CD4-positive, alpha-beta T cell treated with Interleukin-6 at 100 ng/mL for 8 hours (primary cell): Measurements from ENCODE around the gene ZGRF1.
"Not testable (repeated sequence)": the region's sequence is repeated elsewhere in the genome, so short reads cannot be mapped to it uniquely, and the experiment has no call there.

Experiments
- DNase-seq: peaks from one replicate; pipeline ENCODE4 v3.0.0-alpha.2; 2020; ENCODE audit warnings: mixed read lengths, low spot score

Gene ZGRF1

DNA sequence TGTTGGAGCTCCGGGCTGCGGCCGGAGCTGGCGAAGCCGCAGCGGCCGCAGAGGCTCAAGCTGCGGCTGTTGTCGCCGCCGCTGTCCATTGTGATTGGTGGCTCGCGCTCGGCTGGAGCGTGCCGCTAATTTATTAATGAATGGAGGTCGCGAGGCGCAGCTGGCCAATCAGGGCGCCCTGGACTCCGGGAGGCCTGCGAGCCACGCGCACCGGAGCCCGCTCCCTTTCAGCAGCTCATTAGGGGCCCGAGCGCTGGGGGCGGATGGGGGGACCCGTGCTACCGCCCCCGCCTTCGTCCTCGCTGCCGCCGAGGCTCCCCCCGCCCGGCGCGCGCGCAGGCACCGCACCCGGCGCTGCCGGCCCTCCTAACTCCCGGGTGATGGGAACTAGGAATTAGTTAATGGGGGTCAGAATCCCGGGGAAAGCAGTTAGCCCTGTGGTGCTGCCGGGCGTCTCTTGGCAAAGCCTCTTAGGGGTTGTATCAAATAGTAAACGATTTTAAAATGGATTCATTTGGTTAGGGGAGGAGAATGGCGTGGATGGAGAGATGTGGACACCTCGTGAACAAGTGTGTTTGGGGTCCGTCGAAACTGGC, 120.1 kb downstream of the ZGRF1 start:
- DNase-seq, result no peak

DNA sequence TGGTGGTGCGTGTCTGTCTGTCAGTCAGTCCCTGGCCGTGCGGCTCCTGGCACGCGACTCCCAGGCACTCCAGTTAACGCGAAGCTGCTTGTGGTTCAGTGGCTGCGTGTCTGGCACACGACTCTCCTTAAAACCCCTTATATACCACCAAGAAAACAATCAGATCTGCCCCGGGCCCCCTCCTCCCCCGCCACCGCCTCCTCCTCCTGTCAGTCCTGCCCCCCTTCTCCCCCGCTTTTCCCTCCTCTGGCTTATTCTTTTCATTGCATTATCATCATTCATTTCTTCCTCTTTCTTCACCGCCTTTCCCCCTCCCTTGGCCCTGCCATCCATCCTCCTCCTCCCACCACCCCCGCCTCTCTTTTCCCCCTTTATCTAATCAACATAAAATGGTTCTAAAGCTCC, 120.6 kb downstream of the ZGRF1 start, which contains the start of gene NEUROG2:
NEUROG2 (minus strand) TSS at position 115 of the 405 bp plus-strand sequence. CDS start 705 bp downstream, outside the sequence.
- DNase-seq, result no peak

DNA sequence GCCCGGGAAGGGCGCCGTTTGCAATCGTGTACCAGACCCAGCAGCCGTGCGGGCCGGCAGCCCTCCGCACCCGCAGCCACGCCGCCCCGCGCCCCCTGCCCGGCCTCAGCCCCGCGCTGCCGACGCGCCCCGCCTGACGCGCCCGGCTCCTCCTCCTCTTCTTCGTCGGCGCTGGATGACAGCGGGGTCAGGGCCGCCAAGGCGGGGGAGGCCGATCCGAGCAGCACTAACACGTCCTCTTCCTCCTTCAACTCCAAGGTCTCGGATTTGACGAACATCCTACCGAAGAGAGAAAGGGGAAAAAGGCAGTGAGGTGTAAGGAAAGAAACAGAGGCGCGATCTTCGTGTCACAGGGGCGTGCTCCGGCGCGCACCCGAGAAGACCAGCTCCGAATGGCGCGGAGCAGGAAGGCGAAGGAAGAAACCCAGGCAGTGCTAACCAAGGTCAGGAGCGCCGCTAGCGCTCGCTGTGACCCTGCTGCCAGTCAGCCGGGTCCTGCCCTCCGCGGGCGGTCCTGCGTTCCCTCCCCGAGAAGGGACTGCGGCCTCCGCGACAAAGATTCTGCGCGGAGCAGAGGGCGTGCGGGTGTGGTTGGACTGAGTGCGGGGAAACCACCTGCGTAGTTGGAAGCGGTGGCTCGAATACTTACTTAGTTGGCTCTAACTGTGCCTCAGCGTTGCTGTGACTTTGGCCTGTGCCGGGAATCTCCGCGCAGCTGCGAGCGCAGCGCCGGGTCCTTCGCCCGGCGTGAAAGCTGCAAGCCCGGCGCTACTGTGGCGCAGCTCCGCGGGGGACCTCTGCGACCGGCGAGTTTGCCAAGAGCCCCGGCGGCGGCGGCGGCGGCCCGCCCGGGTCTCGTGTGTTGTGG, 121.3 kb downstream of the ZGRF1 start:
- DNase-seq, result no peak

DNA sequence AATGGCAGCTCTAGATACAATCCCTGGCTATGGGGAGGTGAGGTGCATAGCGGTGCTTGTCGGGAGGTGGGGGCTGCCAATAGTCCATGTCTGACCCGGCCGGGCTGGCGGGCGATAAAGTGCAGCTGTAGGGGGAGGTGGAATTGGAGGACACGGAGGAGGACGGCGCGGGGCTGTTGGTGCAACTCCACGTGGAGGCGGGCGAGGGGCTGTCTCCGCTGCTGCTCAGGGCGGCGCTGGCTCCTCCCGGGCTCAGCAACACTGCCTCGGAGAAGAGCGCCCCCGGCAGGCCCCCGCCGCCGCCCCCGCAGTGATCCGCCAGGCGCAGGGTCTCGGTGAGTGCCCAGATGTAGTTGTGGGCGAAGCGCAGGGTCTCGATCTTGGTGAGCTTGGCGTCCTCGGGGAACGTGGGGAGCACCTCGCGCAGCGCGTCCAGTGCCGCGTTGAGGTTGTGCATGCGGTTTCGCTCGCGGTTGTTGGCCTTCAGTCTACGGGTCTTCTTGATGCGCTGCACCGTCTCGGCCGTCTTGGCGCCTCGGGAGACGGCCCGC, 122.0 kb downstream of the ZGRF1 start:
- DNase-seq, result no peak

DNA sequence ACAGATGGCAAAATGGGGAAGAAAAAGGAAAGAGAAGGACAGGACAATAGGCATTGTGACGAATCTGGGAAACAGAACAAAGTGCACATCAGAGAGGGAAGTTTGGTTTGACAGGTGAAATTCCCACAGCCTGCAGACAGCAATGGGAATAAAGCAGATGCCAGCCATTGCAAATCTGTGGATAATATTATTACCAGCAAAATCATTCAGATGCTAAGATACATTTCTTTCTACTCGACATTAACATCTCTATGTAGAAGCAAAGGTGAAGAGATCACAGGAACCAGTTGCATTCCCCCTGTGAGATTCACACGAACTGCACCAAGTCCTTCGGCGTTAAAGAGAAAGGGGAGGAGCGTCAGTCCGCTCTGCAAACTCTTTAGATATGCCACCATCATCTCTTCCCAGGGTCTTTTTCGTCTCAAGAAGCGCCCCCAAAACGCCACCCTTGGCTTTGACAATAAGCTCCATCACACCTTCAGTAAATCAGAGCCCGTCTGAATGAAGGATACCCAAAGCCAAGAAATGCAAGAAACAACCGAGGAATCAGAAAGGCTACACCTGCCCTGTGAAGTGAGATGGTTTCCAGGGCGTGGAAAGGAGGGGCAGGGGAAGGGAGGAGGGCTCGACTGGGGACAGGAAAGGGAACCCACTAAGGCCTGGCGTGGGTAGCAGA, 122.6 kb downstream of the ZGRF1 start:
- no peak for DNase-seq

DNA sequence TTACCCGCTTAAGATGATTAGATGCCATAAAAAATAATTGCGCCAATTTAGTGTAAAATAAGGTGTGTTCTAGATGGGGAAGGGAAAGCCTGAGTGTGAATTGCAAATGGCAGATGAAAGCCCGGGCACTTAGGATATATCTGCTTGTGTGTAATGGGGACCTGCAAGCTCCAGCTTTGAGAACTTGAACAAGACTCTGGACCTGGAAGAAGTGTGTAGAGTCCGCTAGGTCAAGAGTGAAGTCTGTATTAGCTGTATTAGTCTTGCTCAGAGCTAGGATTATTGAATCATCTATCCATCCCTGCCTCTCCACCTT, 124.9 kb downstream of the ZGRF1 start:
- DNase-seq, result no peak

DNA sequence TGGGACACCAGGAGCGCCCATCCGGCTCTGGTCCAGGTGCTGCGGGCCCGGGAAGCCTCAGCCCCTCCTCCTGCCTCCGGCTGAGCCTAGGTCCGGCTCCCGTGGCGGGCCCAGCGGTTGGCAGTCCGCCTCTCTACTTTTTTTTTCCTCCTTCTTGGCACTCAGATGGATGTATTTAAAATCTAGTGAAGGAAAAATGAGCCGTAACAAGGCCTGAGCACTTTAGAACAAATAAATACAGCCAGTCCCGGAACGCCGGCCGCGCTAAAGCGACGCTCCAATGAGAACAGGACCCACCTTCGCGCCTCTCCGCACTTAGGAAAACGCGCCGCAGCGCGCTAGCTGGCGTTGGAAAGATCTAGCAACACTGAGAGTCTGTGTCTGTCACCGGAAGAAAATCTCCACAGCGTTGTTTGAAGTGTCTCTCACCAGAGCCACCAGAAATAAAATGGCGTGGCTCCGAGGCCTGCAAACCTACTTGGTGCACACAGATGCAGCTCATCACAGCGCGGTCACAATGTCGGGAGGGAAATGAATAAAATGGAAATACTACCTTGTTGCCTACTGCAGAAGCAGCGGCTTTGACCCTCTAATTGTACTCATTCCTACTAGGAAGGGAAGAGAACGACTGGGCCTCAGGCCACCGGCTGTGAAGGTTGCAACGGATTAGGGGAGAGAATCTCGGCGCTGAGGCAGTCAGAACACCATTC, 125.5 kb downstream of the ZGRF1 start:
- DNase-seq, result no peak

DNA sequence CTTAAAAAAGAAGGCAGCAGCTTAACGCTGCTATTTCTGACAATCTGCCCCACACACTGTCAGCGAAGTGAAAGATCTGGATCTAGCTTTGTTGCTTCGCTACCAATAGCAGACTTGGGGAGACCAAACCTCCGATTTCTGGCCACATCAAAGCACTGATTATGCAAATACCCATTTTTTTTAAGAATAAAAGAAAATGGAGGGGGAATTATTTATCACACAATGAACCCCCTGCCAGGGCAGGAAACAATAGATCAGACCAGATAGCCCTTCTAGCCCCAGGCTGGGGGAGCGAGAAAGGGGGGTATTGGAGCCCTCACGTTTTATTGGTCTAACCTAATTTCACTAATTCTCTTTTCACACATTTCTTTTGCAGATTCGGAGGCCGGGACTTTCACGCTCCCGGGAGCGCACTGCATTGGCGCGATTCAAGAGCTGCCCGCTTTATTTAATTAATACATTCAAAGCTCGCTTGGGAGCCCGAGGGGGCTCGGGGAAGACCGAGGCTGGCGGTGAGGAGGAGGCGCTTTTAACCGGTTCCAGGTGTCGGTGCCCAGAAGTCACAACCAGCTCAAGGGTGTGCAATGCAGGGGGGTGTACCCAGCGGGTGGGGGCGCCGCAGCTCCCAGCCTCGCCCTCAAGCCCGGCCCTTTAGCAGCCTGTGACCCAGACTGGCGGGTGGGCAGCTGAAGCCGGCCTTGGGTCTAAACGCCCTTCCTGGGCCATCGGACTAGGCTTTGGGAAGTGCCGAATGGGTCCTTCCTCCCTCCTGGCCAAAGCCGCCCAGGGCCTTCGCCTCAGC, 126.2 kb downstream of the ZGRF1 start:
- DNase-seq, result no peak

DNA sequence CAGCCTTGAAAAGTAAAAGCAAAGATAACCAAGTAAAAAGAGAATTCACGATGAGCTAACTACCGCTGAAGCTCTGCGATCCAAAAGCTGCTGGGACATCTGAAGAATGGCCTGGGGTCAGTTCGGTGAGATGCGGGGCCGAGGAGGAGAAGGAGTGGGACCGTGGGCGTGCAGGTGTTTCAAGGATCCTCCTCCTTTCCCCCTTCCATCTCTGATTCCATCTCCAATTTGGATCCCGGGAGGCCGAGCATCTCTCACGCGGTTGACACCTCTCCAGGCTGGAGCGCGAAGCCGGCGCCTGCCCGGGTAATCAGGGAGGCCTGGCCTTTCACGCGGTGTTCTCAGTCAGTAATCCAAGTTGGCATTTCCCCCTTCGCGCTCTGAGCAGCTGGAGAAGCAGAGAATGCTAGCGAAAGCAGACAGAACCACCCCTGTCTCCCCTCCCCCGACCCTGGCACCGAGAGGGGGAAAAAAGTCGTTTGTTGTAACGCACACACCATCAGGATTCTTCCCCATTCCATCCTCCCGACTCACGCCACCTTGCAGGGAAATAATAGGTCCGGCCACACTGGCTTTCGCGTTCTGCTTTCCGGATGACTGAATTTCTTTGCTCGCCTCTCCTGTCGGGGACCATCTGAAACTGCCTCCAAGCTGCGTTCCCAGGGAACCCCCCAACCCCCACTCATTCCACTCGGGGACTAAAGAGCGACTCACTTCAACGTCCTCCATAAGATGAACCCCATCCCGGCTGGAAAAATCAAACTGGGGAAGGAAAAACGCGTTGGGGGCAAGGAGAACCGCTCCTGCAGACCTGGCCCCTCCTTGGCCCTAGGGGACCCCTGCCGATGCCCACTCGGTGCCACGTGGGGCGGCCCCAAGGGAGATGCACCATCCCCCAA, 127.2 kb downstream of the ZGRF1 start:
- DNase-seq, result no peak

DNA sequence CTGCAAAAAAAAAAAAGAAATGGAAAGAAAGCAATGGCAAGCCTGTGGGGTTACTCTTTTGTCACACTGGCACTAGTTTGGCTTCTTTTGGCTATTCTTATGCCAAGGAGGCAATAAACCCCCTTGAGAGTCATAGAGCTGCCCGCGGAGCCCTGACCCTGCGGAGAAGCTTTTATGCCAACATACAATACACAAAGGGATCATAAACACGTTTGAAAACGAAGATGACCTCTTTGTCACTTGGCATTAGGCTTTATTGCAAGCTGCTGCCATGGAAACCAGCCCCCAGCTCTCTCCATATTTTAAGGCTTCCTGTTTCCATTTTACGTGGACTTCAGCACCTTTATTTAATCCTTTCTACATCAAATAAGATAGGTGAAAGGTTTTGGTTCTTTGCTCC, 128.4 kb downstream of the ZGRF1 start:
- DNase-seq, result no peak

DNA sequence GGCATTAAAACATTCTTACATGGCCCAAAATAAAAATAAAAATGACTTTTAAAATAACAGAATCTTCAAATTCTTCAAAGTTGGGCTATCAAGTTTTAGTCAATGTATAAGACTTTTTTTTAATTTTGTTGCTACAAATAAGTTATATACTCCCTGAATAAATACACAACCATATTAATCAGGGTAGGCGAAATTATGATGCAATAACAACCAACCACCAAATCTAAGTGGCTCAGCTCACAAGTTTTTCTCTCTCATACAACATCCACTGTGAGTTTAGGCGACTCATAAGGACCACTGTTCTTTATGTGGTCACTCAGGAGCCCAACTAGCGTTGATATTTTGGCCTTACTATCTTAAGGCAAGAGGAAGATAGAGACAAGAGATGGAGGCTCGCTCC, 131.9 kb downstream of the ZGRF1 start:
- no peak for DNase-seq

DNA sequence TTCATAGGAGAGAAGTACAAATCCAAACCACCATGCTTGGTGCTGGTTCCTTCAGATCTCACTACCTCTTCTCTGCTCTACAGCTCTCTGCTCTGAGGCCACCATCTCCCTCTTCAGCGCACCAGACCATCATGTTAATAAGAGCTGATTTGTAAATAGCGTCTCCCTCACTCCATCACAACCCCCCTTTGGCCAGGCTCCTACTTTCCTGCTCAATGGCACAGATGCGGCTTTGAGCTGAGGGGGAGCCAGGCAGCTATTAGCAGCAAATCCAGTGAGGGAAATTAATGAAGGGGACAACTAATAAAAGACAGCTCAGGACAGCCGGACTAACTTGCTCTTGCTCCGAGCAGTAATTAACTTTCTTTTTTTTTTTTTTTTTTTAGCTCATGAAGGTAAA, 133.8 kb downstream of the ZGRF1 start:
- DNase-seq, result no peak

DNA sequence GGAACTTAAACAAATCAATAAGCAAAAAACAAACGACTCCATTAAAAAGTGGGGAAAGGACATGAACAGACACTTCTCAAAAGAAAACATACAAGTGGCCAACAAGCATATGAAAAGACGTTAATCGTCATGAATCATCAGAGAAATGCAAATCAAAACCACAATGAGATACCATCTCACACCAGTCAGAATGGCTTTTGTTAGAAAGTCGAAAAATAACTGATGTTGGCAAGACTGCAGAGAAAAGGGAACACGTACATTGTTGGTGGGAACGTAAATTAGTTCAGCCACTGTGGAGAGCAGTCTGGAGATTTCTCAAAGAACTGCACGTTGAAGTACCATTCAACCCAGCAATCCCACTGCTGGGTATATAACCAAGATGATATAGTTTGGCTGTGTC, 144.4 kb downstream of the ZGRF1 start:
- DNase-seq, result no peak

DNA sequence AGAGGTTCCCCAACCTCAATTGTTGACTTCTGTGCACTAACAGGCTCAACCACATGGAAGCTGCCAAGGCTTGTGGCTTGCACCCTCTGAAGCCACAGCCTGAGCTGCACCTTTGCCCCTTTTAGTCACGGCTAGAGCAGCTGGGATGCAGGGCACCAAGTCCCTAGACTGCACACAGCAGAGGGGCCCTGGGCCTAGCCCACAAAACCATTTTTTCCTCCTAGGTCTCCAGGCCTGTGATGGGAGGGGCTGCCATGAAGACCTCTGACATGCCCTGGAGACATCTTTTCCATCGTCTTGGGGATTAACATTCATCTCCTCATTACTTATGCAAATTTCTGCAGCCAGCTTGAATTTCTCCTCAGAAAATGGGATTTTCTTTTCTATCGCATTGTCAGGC, 145.9 kb downstream of the ZGRF1 start:
- DNase-seq, result not testable (repeated sequence)
